Esophagus (tissue), 2 donors: Measurements from ENCODE around the gene LIME1. TPM values are rescaled to one million over a fixed set of nuclear protein-coding genes. Genes with fewer than 3 reads are reported as not detected.
A peak's percentile ranks its signal among the peaks of the same experiment; 100 is the strongest.
"Not testable (repeated sequence)": the region's sequence is repeated elsewhere in the genome, so short reads cannot be mapped to it uniquely, and the experiment has no call there.

Experiments
- H3K27ac ChIP-seq, 2 donors: one replicate each; pipeline ENCODE4 v1.5.1; 2013; ENCODE audit warnings: low read depth in 2 of 2, mild to moderate bottlenecking in 2 of 2, inconsistent platforms in 1 of 2, low read length in 1 of 2, moderate library complexity in 1 of 2
- H3K27me3 ChIP-seq, 2 donors: one replicate each; pipeline ENCODE4 v1.6.1; 2013; ENCODE audit warnings: low read length in 2 of 2, control low read depth in 1 of 2, mild to moderate bottlenecking in 1 of 2; ENCODE audit not compliant: insufficient read depth in 2 of 2, control insufficient read depth in 1 of 2
- H3K36me3 ChIP-seq, 2 donors: one replicate each; pipeline ENCODE4 v1.6.1; 2013; ENCODE audit warnings: low read length in 1 of 2; ENCODE audit not compliant: control insufficient read depth in 2 of 2, insufficient read depth in 2 of 2
- H3K4me1 ChIP-seq, 2 donors: one replicate each; pipeline ENCODE4 v1.6.1; 2013; ENCODE audit warnings: low read length in 1 of 2; ENCODE audit not compliant: control insufficient read depth in 2 of 2, insufficient read depth in 2 of 2
- H3K4me3 ChIP-seq, 2 donors: one replicate each; pipeline ENCODE4 v1.5.1; 2013; ENCODE audit warnings: low read length in 2 of 2, mild to moderate bottlenecking in 2 of 2, low read depth in 1 of 2, moderate library complexity in 1 of 2
- H3K9me3 ChIP-seq, 2 donors: one replicate each; pipeline ENCODE4 v1.6.1; 2013; ENCODE audit warnings: mild to moderate bottlenecking in 2 of 2, low read depth in 1 of 2, low read length in 1 of 2, moderate library complexity in 1 of 2; ENCODE audit not compliant: control insufficient read depth in 2 of 2, insufficient read depth in 1 of 2
- WGBS, 2 donors: extraction: QIAGEN DNeasy Blood & Tissue Kit; methylation state at CpG; one replicate each; pipeline ENCODE4 v1.1.7; 2013; 5-methylcytosine and 5-hydroxymethylcytosine counted together
- polyA plus RNA-seq, 2 donors: library from polyadenylated mRNA; stranded (reverse); fragments of 200-250 nt; gene quantifications; one replicate each; pipeline ENCODE4 v1.2.3, GENCODE V29; 2013
- donor health status: healthy with polysubstance abuse.
- donor health status: Bipolar disorder and iron deficiency.

The LIME1 gene
- polyA plus RNA-seq, 2 donors: 12.6 to 24.5 TPM

- no peaks in the 10 kb centered on the region for H3K27me3 ChIP-seq
- H3K27ac ChIP-seq: no peak overlapping the region
- peaks cover 6 to 32% of the 10 kb centered on the region in 2 donors for H3K36me3 ChIP-seq
- H3K9me3 ChIP-seq: no peaks in the 10 kb centered on the region
- H3K4me1 ChIP-seq: peaks cover 0 to 12% of the 10 kb centered on the region in 2 donors
- WGBS, 2 donors: 90 to 91% methylated on average over 17 of the region's 17 CpGs
- H3K4me3 ChIP-seq: peak overlapping the region in 1 of 2 donors; percentile 85
Measured at GRCh38 chr20:63709149-63709527, 27.3 kb upstream of the LIME1 start.

DNA sequence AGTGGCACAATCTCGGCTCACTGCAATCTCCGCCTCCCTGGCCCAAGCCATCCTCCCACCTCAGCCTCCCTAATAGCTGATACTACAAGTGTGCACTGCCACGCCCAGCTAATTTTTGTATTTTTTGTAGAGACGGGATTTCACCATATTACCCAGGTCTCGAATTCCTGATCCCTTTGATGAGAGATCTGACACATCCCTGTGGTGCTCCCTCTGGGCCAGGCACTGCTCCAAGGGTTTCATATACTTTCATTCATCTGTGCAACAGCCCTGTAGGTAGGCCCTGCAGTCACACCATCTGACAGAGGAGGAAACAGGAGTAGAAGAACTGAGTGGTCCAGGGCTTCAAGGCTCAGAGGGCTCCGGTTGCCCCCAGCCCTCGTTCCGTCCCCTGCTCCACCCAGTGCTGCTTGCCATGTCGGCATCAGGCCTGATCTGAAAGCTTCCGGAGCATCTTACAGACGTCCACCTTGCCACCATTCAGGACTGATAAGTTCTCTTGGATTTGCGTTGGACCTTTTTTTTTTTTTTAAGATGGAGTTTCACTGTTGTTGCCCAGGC, 25.3 kb upstream of the LIME1 start:
- Histone ChIP-seq H3K4me1 (peaks cover 0 to 12% of the 10 kb centered on the region in 2 donors), H3K9me3 (peaks cover 0 to 2% of the 10 kb centered on the region in 2 donors), H3K4me3 (no peak overlapping the region), H3K27me3 (no peaks in the 10 kb centered on the region), H3K36me3 (peaks cover 0 to 17% of the 10 kb centered on the region in 2 donors), H3K27ac (no peak overlapping the region)
- WGBS, 2 donors: 81 to 82% methylated on average over 12 of the region's 12 CpGs

GRCh38 chr20:63712191-63712590, 24.3 kb upstream of the LIME1 start:
- Histone ChIP-seq H3K9me3 (peaks cover 0 to 2% of the 10 kb centered on the region in 2 donors), H3K27me3 (no peaks in the 10 kb centered on the region), H3K4me3 (no peak overlapping the region), H3K4me1 (peaks cover 0 to 9% of the 10 kb centered on the region in 2 donors), H3K27ac (no peak overlapping the region), H3K36me3 (peaks cover 0 to 13% of the 10 kb centered on the region in 2 donors)
- WGBS, 2 donors: 98 to 100% methylated on average over 1 of the region's 1 CpG

DNA sequence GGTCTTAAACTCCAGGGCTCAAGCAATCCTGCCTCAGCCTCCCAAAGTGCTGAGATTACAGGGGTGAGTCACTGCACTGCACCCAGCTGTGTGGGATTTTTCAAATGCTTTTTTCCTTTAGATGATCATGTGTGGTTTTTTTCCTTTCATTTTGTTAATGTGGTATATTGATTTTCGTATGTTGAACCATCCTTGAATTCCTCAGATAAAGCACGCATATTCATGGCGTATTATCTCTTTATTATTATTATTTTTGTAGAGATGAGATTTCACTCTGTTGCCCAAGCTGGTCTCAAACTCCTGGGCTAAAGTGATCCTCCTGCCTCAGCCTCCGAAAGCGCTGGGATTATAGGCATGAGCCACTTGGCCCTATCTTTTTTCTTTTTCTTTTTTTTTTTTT, 21.6 kb upstream of the LIME1 start:
- Histone ChIP-seq H3K4me1 (no peaks in the 10 kb centered on the region), H3K36me3 (peaks cover 0 to 5% of the 10 kb centered on the region in 2 donors), H3K9me3 (peaks cover 0 to 2% of the 10 kb centered on the region in 2 donors), H3K27ac (no peak overlapping the region), H3K4me3 (no peak overlapping the region), H3K27me3 (no peaks in the 10 kb centered on the region)
- WGBS, 2 donors: 98 to 100% methylated on average over 5 of the region's 5 CpGs

DNA sequence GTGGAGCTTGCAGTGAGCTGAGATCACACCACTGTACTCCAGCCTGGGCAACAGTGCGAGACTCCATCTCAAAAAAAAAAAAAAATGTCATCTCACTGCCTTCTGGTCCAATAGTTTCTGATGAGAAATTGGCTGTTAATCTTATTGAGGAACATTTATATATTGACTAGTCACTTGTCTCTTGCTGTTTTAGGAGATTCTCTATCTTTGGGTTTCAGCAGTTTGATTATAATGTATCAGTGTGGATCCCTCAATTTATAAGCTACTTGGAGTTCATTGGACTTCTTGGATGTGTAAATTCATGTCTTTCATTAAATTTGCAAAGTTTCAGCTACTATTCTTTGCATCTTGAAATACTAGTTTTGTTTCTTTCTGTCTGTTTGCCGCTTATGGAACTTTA, 17.5 kb upstream of the LIME1 start:
- H3K4me1 ChIP-seq: no peaks in the 10 kb centered on the region
- H3K27me3 ChIP-seq: no peaks in the 10 kb centered on the region
- peaks cover 0 to 2% of the 10 kb centered on the region in 2 donors for H3K9me3 ChIP-seq
- H3K27ac ChIP-seq: no peak overlapping the region
- H3K36me3 ChIP-seq: peaks cover 0 to 4% of the 10 kb centered on the region in 2 donors
- 99 to 100% methylated on average over 2 of the region's 2 CpGs for WGBS, 2 donors
- no peak overlapping the region for H3K4me3 ChIP-seq

DNA sequence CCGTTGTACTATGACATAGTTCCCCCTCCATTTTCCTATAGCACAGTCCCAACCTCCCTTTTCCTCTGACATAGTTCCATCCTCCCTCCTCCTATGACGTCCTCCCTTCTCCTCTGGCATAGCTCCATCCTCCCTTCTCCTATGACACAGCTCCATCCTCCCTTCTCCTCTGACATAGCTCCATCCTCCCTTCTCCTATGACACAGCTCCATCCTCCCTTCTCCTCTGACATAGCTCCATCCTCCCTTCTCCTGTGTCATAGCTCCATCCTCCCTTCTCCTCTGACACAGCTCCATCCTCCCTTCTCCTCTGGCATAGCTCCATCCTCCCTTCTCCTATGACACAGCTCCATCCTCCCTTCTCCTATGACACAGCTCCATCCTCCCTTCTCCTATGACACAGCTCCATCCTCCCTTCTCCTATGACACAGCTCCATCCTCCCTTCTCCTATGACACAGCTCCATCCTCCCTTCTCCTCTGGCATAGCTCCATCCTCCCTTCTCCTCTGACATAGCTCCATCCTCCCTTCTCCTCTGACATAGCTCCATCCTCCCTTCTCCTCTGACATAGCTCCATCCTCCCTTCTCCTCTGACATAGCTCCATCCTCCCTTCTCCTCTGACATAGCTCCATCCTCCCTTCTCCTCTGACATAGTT, 13.4 kb upstream of the LIME1 start:
- not testable (repeated sequence) for H3K36me3 ChIP-seq, H3K27me3 ChIP-seq, H3K4me3 ChIP-seq, H3K4me1 ChIP-seq, H3K27ac ChIP-seq, H3K9me3 ChIP-seq
- 74 to 82% methylated on average over 2 of the region's 2 CpGs for WGBS, 2 donors

DNA sequence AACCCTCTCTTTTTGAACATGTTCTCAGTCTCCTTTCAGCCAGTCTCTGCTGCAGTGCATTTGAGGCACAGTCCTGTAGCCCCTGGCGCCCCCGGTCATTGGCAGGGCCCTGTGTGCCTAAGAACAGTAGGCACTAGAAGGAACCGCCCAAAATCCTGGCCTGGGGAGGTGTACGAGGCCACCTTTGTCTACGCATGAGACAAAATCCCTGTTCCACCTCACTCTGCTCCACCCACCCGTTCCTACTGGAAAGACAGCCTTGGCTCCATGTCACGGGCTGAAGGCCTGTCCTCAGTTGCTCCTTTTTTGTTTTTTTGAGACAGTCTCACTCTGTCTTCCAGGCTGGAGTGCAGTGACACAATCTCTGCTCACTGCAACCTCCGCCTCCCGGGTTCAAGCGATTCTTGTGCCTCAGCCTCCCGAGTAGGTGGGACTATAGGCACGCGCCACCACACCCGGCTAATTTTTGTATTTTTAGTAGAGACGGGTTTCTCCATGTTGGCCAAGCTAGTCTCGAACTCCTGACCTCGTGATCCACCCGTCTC, 6.2 kb upstream of the LIME1 start:
- not testable (repeated sequence) for H3K4me3 ChIP-seq, H3K9me3 ChIP-seq, H3K27me3 ChIP-seq, H3K27ac ChIP-seq
- Histone ChIP-seq H3K36me3 (peaks cover 0 to 34% of the 10 kb centered on the region in 2 donors), H3K4me1 (peaks cover 0 to 13% of the 10 kb centered on the region in 2 donors)
- 85 to 90% methylated on average over 18 of the region's 18 CpGs for WGBS, 2 donors

- peaks cover 0 to 39% of the 10 kb centered on the region in 2 donors for H3K36me3 ChIP-seq
- WGBS, 2 donors: 75 to 78% methylated on average over 5 of the region's 5 CpGs
- no peaks in the 10 kb centered on the region for H3K27me3 ChIP-seq
- H3K4me3 ChIP-seq: no peak overlapping the region
- peaks cover 0 to 17% of the 10 kb centered on the region in 2 donors for H3K4me1 ChIP-seq
- H3K9me3 ChIP-seq: no peaks in the 10 kb centered on the region
- H3K27ac ChIP-seq: no peak overlapping the region
Measured at GRCh38 chr20:63731410-63731809, 5.1 kb upstream of the LIME1 start.

DNA sequence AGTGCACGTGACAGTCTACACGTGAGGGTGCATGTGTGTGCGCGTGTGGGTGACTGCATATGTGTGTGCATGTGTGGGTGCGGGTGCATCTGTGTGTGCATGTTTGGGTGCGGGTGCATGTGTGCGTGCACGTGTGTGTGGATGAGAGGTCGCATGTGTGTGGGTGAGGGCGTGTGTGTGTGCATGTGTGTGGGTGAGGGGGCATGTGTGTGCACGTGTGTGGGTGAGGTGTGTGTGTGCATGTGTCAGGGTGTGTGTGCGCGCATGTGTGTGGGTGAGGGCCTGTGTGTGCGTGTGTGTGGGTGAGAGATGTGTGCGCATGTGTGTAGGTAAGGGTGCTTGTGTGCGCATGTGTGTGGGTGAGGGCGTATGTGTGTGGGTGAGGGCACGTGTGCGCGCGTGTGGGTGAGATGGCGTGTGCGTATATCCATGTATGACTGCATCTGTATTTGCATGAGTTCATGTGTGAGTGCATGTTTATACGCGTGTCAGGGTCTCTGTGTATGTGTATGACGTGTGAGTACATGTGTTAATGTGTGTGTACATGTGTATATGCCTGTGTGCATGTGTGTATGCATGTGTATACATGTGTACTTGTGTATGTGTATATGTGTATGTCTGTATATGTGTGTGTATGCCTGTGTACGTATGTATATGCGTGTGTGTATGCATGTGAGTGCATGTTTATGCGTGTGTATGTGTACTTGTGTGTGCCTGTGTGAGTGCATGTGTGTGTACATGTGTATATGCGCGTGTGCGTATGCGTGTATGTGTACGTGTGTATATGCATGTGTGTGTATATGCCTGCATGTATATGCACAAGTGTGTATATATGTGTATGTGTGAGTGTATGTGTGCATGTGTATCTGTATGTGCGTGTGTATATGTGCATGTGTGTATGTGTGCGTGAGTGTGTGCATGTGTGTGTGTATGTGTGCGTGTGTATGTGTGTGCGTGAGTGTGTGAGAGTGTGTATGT, 4.1 kb upstream of the LIME1 start:
- Histone ChIP-seq H3K27me3 (no peaks in the 10 kb centered on the region), H3K36me3 (peaks cover 0 to 39% of the 10 kb centered on the region in 2 donors), H3K4me3 (no peak overlapping the region), H3K9me3 (no peaks in the 10 kb centered on the region), H3K4me1 (peaks cover 0 to 27% of the 10 kb centered on the region in 2 donors), H3K27ac (no peak overlapping the region)
- 87 to 89% methylated on average over 38 of the region's 38 CpGs for WGBS, 2 donors
